ENCODE results near the gene NRSN2. TPM values are rescaled to one million over a fixed set of nuclear protein-coding genes. Genes with fewer than 3 reads are reported as not detected.
A peak's percentile ranks its signal among the peaks of the same experiment; 100 is the strongest.
"Not testable (repeated sequence)": the region's sequence is repeated elsewhere in the genome, so short reads cannot be mapped to it uniquely, and the experiment has no call there.

NRSN2 gene
- total and polyA plus RNA-seq, 2 donors: 10.8 to 47.5 TPM

DNA sequence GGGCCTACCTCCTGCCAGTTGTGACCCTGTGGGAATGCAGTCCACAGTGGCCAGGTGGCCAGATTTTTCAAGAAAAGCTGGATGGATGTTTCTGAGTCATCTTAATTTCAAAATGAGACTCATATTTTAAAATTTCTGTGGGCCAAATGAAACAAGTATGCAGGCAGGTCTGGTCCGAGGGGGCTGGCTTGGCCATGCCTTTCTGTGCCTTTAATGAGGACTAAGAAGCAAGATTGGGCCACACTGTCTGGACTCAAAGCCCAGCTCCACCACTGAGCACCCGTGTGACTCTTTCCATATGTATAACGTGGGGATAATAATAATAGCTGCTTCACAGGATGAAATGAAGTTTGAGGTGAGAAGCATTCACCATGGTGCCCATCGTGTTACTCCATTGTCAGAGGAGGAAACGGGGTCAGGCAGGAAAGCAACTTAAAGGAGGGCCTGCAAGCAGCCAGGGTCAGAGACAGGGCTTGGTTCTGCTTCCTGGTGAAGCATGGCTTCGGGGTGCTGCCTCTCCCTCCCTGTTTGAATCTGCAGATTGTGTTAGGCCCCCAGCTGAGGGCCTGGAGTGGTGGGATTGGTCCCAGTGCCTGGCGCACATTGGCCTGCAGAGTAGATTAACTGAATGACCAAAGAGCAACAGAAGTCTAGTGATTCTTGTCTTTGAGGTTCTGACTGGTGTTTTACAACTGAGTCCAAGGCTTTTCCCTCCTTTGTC, 17.8 kb upstream of the NRSN2 start:
- no peak overlapping the region for H3K4me3 ChIP-seq (ENCODE audit: low read depth, low read length)
- 41% methylated on average over 7 of the region's 7 CpGs for WGBS
- DNase-seq (ENCODE audit: extremely low spot score): no peak
- H3K4me1 ChIP-seq (ENCODE audit: insufficient read depth): no peaks in the 10 kb centered on the region
- no peaks in the 10 kb centered on the region for H3K36me3 ChIP-seq (ENCODE audit: insufficient read depth)
- H3K27ac ChIP-seq (ENCODE audit: low read depth): no peak overlapping the region

DNA sequence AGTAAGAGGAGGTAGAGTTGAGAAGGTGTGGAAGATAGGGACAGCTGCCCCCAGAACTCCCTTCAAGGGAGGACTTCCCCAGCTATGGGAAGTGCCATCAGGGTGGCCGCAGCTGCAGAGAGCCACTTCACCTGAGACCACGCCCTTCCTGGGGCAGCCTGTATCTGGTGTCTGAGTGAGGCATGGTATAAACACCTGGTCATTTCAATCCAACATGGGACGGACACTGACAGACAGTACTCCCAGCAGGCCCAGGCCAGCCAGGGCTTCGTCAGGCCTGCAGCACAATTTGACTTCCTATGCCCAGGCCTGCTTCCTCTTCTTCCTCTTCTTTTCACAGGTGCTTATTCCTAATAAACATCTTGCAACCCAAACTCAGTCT, 17.1 kb upstream of the NRSN2 start:
- no peak overlapping the region for H3K27ac ChIP-seq (ENCODE audit: low read depth)
- no peaks in the 10 kb centered on the region for H3K4me1 ChIP-seq (ENCODE audit: insufficient read depth)
- no peak overlapping the region for H3K4me3 ChIP-seq (ENCODE audit: low read depth, low read length)
- no peak for DNase-seq (ENCODE audit: extremely low spot score)
- 78% methylated on average over 4 of the region's 4 CpGs for WGBS
- H3K36me3 ChIP-seq (ENCODE audit: insufficient read depth): no peaks in the 10 kb centered on the region

DNA sequence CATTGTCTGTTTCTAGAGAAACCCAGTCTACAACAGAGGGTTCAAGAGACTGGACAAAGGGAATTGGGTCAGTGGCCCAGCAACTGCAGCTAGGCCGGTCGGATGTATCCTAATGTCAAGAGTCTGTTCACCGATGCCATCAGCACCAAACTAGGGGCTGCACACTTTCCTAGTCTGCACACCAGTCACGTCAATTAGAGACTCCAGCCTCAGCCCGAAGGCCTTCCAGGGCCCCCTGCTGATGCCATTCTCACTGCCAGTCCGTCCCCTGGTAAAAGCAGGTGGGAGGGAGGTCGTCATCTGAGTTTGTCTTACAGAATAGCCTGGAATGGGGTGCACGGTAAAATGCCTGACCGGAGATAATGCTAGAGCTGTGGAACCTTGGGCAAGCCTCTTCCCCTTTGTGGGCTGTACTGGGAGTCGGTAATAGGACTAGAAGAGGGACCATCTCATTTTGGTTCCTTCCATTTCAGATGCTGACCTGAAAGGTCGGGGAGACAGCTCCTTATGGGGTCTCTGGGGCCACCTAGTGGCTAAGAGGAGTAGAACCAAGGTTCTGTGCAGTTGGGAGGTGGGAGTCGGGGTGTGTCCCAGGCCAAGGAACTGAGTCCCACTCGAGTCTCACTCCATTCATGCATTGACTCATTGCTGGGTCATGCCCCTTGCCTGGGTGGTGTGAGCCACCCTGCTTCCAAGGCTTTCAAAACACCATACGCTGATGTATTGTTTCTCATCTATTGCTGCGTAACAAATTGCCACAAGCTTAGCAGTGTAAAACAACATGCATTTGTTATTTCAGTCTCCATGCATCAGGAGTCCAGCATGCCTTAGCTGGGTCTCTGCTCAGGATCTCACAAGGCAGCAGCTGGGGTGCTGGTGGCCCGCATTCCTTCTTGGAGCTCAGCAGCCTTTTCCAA, 16.4 kb upstream of the NRSN2 start:
- Histone ChIP-seq H3K36me3 (ENCODE audit: insufficient read depth) (no peaks in the 10 kb centered on the region), H3K4me3 (ENCODE audit: low read depth, low read length) (no peak overlapping the region), H3K27ac (ENCODE audit: low read depth) (no peak overlapping the region), H3K4me1 (ENCODE audit: insufficient read depth) (no peaks in the 10 kb centered on the region)
- DNase-seq (ENCODE audit: extremely low spot score): no peak
- WGBS: 43% methylated on average over 16 of the region's 16 CpGs

DNA sequence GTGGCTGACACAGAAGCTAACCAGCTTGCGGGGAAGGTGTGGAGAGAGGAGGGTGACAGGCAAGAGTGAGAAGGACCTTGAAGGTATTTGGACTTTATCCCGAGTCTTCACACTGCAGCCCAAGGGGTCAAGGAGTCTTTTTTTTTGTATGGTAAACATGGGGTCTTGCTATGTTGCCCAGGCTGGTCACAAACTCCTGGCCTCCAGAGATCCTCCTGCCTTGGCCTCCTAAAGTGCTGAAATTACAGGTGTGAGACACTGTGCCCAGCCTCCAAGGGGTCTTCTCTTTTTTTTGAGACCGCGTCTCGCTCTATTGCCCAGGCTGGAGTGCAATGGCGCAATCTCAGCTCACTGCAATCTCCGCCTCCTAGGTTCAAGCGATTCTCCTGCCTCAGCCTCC, 12.3 kb upstream of the NRSN2 start:
- DNase-seq (ENCODE audit: extremely low spot score): no peak
- Histone ChIP-seq H3K4me1 (ENCODE audit: insufficient read depth) (no peaks in the 10 kb centered on the region), H3K27ac (ENCODE audit: low read depth) (no peak overlapping the region), H3K4me3 (ENCODE audit: low read depth, low read length) (no peak overlapping the region), H3K36me3 (ENCODE audit: insufficient read depth) (no peaks in the 10 kb centered on the region)
- WGBS: 96% methylated on average over 8 of the region's 8 CpGs

DNA sequence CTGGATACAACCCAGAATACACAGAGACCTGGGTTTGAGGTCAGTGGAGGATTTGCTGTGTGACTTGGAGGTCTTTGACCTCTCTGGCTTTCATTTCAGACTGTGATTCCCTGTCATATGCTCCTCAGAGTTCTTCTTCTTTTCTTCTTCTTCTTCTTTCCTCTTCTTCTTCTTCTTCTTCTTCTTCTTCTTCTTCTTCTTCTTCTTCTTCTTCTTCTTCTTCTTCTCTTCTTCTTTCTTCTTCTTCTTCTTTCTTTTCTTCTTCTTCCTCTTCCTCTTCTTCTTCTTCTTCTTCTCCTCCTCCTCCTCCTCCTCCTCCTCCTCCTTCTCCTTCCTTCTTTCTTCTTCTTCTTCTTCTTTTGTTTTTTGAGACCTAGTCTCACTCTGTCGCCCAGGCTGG, 10.9 kb upstream of the NRSN2 start:
- not testable (repeated sequence) for DNase-seq (ENCODE audit: extremely low spot score); H3K27ac ChIP-seq (ENCODE audit: low read depth); H3K36me3 ChIP-seq (ENCODE audit: insufficient read depth); H3K4me1 ChIP-seq (ENCODE audit: insufficient read depth); H3K4me3 ChIP-seq (ENCODE audit: low read depth, low read length)
- WGBS: 94% methylated on average over 1 of the region's 1 CpG

DNA sequence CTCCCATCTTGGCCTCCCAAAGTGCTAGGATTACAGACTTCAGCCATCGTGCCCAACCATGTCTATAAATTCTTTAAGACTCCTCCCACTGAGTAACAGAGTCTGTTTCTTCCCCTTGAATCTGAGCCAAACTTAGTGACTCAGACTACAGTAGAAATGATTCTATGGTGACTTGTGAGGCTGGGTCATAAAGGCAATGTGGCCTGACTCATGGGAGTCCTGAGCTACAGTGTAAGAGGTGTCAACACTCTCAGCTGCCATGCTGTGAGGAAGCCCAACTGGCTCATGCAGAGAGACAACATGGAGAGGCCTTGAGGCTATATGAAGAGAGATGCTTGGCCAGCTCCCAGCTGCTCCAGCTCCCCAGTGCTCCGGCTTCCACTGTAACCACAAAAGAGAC, 5.2 kb upstream of the NRSN2 start:
- Histone ChIP-seq H3K36me3 (ENCODE audit: insufficient read depth) (no peaks in the 10 kb centered on the region), H3K4me1 (ENCODE audit: insufficient read depth) (no peaks in the 10 kb centered on the region), H3K27ac (ENCODE audit: low read depth) (no peak overlapping the region), H3K4me3 (ENCODE audit: low read depth, low read length) (no peak overlapping the region)
- 59% methylated on average over 2 of the region's 2 CpGs for WGBS
- no peak for DNase-seq (ENCODE audit: extremely low spot score)

DNA sequence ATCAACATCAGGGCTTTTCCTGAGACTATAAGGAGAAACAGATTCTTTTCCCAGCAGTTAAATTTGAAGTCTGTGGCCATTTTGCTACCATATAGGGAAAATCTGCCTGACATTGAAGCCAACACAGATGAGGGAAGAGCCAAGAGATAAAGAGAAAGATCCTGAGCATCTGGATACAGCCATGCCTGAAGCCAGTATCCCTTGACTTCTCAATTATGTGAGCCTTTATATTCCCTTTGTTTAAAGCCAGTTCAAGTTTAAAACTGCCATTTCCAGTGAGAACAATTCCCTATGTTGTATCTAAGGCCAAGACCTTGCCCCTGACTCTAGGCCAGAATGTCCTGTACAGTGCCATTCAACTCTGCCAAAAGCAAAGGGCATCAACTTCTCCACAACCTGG, 3.8 kb upstream of the NRSN2 start:
- no peaks in the 10 kb centered on the region for H3K36me3 ChIP-seq (ENCODE audit: insufficient read depth)
- H3K4me1 ChIP-seq (ENCODE audit: insufficient read depth): no peaks in the 10 kb centered on the region
- DNase-seq (ENCODE audit: extremely low spot score): no peak
- H3K4me3 ChIP-seq (ENCODE audit: low read depth, low read length): no peak overlapping the region
- H3K27ac ChIP-seq (ENCODE audit: low read depth): no peak overlapping the region

DNA sequence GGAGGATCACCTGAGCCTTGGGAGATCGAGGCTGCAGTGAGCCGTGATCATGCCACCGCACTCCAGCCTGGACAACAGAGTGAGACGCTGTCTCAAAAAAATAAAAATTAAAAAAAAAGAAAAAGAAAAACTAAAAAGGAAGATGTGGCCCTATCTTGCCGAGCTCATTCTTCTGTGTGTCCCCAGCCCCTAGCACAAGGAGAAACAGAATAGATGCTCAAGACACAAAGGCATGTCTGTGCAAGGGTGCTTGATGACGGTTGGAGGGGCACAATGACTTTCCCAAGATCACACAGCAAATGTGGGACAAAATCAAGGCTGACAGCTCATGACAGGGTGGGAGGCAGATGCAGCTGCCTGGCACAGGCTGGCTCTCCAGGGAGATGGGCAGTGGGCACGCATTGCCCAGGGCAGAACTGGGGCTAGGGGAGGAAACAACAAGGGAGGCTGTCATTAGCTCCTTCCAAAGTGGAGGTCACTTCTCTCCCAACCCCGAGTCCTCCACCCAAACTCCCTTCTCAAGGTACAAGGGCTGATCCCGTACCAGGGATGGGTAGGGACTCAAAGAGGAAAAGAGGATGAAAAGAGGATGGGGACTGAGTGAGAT, 775 bp upstream of the NRSN2 start:
- H3K4me3 ChIP-seq (ENCODE audit: low read depth, low read length): peak overlapping the region; percentile 75
- no peaks in the 10 kb centered on the region for H3K36me3 ChIP-seq (ENCODE audit: insufficient read depth)
- 58% methylated on average over 9 of the region's 9 CpGs for WGBS
- H3K27ac ChIP-seq (ENCODE audit: low read depth): no peak overlapping the region
- no peak for DNase-seq (ENCODE audit: extremely low spot score)
- H3K4me1 ChIP-seq (ENCODE audit: insufficient read depth): peaks cover 1% of the 10 kb centered on the region

DNA sequence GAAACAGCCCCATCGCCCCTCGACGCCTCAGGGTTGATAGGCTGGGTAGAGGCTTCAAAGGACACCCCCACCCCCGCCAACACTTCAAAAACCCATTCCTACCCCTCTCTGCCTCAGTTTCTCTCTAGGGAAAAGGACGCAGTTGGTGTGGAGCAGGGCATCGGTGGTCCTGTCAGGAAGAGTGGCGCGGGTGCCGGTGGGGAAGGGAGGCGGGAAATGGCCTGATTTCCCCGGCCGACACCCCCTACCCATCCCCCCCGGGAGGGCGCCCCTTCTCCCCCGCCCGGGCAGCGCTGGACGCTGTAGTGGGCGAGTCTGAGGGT, 367 bp downstream of the NRSN2 start:
- WGBS: under 1% methylated on average over 19 of the region's 19 CpGs

DNA sequence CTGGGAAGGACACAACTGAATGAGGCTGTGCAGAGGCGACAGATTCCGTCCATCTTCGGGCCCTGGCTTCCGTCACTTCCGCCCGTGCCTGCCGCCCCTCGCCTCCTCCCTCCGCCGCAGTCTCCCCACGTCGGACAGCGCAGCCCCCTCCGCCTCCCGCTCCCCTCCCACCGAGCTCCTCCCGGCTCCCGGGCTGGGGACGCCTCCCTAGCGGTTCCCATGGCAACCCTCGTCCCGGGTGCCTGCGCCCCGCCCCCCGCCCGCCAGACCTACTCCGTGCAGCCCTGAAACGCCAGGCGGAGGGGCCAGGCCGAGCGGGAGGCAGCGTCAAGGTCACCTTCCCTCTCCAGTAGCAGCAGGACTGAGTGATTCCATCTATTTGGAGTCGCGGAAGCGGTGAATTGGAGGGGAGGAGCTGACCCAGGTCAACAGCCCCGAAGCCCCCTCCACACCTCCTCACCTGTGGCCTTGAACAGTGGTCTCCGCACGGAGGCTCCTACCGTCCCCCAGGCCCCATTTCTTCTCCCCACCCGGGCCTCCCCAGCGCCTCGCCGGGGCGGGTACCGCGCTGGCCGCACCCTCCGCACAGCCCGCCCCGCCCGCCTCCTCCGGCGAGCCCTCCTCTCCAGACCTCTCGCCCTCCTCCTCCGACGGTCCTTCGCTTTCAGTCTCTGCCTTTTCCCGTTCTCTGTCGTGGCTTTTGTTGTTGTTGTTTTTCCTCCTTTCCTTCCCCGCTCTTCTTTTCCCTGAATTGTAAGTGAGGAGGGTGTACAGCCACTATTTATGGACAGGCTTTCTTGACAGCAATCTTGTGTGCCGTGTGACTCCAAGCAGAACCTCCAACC, 951 bp downstream of the NRSN2 start:
- under 1% methylated on average over 61 of the region's 61 CpGs for WGBS
- DNase-seq (ENCODE audit: extremely low spot score): peak; percentile 88
- H3K4me3 ChIP-seq (ENCODE audit: low read depth, low read length): peak overlapping the region; percentile 75

More for the DNA sequence above, 367 bp downstream of the NRSN2 start:
- Histone ChIP-seq H3K4me3 (ENCODE audit: low read depth, low read length) (peak overlapping the region; percentile 75), H3K36me3 (ENCODE audit: insufficient read depth) (no peaks in the 10 kb centered on the region), H3K27ac (ENCODE audit: low read depth) (peak overlapping the region; percentile 73), H3K4me1 (ENCODE audit: insufficient read depth) (peaks cover 1% of the 10 kb centered on the region)
- no peak for DNase-seq (ENCODE audit: extremely low spot score)

DNA sequence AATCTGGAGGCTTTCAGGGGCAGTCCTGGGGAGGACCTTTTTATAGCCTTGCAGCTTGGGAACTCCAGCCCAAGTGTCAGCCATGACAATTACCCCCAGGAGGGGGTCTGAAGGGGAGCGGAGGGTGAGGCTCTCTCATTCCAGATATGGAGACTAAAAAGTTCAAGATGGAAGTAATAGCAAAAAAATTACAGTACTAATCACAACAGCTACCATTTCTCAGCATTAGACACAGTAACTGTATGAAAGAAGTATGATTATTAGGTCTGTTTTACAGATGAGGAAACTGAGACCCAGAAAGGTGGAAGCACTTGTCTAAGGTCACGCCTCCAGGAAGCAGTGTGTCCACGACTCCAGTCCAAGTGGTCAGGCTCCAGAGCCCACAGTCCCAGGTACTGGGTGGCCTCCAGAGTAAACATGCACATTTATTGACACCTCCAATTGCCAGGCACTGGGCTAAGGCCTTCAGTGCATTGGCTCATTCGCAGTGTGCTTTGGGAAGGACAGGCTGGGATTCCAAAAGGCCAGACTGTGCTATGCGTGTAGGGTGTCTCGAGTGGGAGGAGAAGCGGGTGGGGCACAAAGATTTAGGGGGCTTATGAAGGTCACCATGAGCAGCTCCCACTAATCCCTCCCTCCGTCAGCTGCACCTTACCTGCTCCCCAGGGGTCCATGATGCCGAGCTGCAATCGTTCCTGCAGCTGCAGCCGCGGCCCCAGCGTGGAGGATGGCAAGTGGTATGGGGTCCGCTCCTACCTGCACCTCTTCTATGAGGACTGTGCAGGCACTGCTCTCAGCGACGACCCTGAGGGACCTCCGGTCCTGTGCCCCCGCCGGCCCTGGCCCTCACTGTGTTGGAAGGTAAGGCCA, 2.3 kb downstream of the NRSN2 start:
- 92% methylated on average over 19 of the region's 19 CpGs for WGBS
- H3K4me1 ChIP-seq (ENCODE audit: insufficient read depth): peaks cover 1% of the 10 kb centered on the region
- H3K36me3 ChIP-seq (ENCODE audit: insufficient read depth): no peaks in the 10 kb centered on the region
- H3K27ac ChIP-seq (ENCODE audit: low read depth): no peak overlapping the region
- no peak for DNase-seq (ENCODE audit: extremely low spot score)
- no peak overlapping the region for H3K4me3 ChIP-seq (ENCODE audit: low read depth, low read length)

More for the DNA sequence above, 951 bp downstream of the NRSN2 start:
- Histone ChIP-seq H3K27ac (ENCODE audit: low read depth) (peak overlapping the region; percentile 73), H3K4me1 (ENCODE audit: insufficient read depth) (peaks cover 1% of the 10 kb centered on the region), H3K36me3 (ENCODE audit: insufficient read depth) (no peaks in the 10 kb centered on the region)

DNA sequence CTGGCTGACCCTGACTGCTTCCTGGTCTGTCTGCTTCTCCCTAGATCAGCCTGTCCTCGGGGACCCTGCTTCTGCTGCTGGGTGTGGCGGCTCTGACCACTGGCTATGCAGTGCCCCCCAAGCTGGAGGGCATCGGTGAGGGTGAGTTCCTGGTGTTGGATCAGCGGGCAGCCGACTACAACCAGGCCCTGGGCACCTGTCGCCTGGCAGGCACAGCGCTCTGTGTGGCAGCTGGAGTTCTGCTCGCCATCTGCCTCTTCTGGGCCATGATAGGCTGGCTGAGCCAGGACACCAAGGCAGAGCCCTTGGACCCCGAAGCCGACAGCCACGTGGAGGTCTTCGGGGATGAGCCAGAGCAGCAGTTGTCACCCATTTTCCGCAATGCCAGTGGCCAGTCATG, 6.3 kb downstream of the NRSN2 start:
- Histone ChIP-seq H3K27ac (ENCODE audit: low read depth) (no peak overlapping the region), H3K4me3 (ENCODE audit: low read depth, low read length) (no peak overlapping the region), H3K4me1 (ENCODE audit: insufficient read depth) (peaks cover 1% of the 10 kb centered on the region), H3K36me3 (ENCODE audit: insufficient read depth) (no peaks in the 10 kb centered on the region)
- WGBS: 87% methylated on average over 13 of the region's 13 CpGs
- DNase-seq (ENCODE audit: extremely low spot score): no peak
